ENCODE results near the gene NUAK2.
"Not testable (repeated sequence)": the region's sequence is repeated elsewhere in the genome, so short reads cannot be mapped to it uniquely, and the experiment has no call there.

NUAK2 gene

DNA sequence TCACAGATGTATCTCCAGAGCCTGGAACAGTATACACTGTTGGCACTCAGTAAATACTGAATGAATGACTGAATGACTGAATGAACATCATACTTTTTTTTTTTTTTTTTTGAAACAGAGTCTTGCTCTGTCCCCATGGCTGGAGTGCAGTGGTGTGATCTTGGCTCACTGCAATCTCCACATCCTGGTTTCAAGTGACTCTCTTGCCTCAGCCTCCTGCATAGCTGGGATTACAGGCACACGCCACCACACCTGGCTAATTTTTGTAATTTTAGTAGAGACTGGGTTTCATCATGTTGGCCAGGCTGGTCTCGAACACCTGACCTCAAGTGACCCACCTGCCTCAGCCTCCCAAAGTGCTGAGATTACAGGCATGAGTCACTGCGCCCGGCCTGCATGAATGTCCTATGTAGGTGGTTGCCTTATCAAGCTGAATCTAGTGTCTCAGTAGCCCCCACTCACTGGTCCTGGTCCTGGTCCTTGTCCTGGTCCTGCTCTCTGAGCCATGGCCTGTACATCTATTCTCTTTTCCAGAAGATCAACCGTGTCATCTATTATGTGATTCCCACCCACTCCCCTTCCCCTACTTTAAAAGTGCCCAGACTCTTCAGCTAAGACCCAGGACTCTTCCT lies 23.9 kb downstream of the NUAK2 start:
- DNase-seq, result not testable (repeated sequence)

DNA sequence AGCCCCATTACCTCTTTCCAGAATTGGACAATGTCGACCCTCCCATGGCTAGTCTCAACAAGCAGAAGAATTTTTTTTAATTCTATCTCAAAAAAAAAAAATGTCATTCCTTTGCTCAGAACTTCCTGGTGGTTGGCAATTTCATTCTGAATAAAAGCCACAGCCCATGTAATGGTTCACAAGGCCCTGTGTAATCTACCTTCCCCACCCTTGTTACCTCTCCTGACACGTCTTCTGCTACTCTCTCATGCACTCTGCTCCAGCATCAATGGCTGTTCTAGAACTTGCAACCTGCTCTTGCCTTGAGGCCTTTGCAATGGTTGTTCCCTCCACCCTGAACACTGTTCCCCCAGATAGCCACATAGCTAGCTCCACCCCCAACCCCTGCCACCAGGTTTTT lies 25.4 kb downstream of the NUAK2 start:
- DNase-seq, result no peak

DNA sequence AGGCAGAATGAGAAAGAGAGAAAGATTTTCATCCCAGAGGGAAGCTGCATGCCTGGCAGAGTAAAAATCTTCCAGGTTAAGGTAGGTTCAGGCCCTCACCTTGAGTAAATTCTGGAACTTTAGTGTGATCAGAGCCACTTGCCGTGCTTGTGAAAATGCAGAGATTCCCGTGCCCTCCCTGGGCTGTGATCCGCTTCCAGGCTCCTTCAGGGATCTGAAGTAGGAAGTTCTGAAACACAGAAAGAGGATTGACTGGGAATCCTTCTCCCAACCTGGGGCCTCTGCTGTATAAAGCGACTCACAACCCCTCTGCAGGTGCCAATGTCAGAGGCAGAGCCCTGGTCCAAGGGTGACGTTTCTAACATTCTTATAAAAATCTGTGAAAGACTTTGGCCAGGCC lies 26.6 kb downstream of the NUAK2 start:
- no peak for DNase-seq

DNA sequence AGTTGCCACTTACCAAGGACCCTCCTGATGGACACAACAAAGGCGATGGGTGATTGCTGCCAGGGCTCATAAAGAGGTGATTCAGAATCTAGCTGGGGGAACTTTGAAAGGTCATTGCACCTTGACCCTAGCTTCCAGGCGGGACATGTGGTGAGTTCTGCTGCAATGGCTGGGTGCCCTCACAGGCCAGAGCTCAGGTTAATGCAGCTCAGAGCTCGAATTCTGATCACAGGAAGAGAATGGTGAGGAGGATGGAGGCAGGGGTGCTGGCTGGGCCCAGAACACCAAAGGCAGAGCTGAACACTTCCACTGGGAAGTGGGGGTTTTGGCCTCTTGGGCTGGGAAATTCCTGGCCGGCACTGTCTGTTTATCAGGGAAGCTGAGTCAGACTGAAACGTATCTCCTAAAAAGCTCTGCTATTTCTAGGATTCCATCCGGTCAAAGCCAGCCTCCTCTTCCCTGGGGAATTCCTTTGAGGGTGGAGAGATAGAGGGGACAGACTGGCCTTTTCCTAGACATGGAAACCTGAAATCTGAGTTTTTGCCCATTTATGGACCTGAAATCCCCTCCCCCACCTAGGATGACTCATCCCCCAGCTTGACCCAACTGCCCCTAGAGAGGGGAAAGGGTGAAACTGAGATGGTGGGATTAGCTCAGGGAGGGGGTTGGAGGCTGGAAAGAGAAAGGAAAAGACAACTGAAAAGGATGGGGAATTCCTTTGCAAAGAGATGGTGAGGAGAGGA lies 27.2 kb downstream of the NUAK2 start:
- DNase-seq, result no peak

DNA sequence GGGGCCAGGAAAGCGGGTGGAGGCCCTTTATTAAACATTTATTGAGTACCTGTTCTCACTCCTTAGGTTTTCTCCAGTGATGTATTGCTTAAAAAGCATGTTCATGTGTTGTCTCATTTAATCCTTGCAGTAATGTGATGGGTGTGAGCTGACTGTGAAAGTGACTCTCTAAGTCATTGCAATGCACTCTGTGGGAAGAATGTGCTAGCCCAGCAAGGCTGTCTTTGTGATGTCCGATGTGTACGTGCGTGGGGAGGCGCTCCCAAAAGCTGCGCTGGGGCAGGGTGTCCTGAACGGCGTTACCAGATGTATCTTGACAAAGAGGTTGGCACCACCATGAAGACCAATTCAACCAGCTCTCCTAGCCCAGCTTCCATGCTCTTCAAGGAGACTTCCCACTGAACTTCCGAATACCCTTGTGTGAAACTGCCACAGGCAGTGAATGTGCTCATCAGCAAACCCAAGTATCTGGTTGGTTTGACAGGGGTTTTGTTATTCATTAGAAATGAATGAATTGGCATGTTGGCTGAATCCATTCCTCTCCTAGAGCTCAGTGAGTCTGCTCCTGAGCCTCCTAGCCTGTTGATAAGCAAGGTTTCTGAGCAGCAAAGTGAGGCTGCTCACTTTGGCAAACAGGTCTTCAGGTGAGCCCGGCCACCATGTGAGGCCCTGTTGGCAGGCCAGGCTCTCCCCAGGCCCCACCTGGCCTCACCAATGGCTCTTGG lies 28.0 kb downstream of the NUAK2 start:
- DNase-seq, result no peak

DNA sequence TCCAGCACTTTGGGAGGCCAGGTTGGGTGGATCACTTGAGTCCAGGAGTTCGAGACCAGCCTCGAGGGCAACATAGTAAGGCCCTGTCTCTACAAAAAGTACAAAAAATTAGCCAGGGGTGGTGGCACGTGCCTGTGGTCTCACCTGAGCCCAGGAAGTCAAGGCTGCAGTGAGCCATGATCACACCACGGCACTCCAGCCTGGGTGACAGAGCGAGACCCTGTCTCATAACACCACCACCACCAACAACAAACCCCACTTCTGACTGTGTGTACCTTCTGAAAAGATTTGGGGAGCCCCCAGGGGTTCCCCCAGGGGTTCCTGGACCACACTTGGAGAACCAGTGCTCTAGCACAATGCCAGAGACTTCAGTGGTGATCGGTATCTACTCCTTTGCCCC lies 29.9 kb downstream of the NUAK2 start:
- DNase-seq, result no peak

DNA sequence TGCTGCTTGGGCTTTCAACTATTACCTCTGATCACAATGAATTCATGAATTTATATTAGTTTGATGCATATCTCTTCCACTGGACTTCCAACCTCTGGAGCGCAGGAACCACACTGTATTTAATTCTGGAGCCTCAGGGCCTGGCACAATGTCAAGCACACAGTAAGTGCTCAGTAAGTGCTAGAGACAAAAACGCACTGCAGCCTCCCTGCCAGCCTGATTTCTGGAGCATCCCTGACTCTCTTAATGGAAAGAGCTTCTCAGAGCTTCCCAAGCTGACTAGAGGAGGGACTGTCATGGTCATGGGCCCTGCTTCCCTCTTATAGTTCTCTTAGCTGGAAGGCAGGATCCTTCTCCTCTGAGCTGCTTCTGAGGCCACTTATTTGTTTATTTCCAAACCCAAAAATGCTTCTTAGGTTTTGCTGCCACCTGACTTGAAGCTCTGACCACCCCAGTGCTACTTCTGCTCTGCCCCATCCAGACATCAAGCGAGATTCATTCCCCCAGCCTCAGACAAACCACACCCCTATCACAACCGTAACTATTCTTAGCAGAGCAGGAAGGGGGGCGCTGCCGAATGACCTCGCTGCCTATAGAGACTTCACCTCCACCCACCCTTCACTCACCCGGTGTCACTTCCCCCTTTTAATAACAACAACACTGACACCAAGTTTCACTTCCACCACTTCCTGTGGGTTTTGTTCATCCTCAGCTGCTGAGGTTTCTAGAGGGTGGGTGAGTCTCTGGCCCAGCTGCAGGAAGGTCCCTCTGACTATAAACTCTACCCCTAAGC lies 33.6 kb downstream of the NUAK2 start:
- DNase-seq, result peak in 8 of 14 donors; percentile 13 to 57 (median 48)

DNA sequence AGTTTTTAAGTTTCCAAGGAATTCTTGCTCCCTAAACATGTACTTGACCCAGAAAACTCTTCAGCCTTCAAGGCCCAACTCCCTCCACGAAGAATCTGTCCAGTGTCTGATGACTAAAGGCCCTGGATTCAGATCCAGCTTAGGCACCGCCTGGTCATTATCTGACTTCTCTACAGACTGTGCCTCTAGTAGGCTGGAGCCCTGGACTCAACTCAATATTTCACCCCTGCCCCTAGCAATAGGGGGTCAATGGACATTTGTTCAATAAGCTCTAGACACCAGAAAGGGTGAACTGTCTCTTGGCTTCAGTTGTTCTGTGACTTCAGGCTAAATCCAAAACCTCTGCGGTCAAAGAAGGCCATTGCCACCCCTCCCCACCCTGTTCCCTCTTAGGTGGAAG lies 34.5 kb downstream of the NUAK2 start:
- no peak for DNase-seq

DNA sequence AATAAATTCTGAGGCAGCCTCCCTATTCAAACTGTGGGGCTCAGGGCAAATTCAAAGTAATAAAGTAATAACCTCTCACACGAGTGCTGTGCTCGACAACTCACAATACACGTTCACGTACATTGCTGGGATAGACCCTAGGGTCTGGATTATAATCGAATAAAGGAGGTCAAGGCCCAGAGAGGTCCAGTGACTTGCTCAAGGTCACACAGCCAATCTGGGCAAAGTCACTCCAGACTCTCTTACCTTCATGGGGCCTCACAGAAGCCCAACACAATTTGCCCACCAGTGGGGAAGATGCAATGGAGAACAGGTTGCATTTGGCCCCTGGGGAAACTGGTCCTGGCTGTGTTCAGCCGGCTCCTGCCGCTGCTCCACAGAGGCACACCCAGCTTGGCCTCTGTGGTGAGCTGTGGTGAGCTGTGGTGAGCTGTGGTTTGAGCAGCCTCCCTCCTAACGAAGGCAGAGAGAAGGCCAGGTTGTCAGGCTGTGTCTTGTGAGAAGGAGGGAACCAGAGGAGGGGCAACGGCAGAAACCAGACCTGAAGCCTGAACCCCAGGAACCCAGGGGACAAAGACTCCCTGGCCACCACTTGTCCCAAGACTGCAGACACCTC lies 35.1 kb downstream of the NUAK2 start:
- DNase-seq, result no peak

DNA sequence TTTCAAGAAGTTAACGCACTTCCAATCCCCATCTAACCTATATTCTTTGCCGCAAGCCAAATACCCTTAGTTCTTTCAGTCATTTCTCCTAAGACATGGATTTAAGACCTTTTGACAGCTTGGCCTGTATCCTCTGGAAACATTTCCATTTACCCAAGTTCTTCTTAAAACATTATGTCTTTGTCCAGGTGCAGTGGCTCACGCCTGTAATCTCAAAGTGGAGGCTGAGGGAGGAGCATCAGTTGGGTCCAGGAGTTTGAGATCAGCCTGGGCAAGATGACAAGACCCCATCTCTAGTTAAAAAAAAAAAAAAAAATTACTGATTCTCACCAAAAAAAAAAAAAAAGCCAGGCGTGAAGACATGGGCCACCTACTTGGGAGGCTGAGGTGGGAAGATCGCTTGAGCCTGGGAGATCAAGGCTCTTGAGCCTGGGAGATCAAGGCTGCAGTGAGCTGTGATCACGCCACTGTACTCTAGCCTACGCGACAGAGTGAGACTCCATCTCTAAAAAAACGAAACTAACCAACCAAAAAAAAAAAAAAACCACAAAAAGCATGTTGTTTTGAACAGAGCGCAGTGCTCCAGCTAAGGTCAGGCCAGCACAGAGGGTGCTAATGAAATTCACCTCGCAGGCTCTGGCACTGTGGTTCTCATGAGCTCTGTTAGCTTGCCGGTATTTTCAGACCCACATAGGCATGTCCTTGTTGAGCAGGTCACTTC lies 36.0 kb downstream of the NUAK2 start:
- DNase-seq, result no peak

DNA sequence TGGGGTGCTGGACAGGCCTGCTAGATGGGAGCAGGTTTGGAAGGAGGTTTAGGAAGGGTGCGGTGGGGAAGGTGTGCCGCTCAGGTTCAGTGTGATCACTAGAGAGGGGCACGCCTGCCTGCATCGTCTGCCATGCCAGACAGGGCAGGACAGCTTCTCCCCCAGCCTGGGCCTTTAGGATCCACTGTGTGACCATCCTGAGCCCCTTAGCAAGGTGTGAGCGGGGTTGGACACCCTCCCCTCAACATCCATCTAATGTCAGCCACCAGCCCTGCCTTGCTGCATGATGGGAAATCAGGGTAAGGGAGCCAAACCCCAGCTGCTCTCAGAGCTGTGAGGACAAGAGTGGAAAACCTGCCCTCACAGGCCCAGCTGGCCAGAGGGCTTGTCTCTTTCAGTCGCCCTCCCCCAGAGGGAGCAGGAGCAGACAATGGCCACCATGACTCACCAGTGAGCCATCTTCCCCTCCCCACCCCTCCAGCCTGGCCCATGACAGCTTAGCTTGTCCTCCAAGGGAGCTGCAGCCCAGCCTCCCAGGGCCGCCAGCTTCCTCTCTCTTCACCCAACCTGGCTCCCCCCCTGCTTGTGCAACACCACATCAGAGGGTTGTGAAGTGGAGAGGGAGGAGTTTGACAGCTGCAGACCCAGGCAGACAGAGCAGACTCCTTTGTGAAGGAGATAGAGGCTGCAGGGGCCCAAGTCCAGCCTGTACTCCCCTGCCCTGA lies 37.0 kb downstream of the NUAK2 start:
- peak in 11 of 14 donors; percentile 57 to 98 (median 84) for DNase-seq

DNA sequence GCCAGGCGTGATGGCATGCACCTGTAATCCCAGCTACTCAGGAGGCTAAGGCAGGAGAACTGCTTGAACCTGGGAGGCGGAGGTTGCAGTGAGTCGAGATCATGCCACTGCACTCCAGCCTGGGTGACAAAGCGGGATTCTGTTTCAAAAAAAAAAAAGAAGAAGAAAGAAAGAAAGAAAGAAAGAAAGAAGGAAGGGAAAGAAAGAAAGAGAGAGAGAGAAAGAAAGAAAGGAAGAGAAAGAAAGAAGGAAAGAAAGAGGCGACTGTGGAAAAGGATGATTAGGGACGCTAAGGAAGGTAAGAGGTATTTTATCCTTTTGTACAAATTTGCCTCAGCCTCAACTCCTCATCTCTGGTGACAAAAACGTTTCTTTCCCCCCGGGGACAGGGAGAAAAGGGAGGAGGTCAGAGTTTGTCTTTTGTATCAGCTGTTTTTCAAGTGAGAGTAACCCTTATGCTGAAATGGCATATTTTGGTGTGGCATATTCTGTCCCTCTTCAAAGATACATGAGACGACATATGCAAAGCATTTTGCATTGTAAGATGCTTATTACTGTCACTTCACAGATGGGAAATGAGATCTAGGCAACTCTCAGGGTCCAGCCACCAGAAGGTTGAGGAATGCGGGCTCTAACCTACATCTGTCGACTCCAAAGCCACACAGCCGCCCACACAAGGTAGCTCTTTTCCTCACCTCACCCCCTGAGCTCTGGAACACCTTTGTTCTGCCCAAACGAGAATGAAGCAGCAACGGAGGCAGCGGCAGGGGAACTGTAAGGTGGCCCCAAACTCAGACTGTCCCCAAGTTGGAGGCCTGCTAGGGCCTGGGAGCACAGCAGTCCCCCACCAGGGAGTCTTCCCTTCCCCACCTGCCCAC lies 38.0 kb downstream of the NUAK2 start:
- no peak for DNase-seq

DNA sequence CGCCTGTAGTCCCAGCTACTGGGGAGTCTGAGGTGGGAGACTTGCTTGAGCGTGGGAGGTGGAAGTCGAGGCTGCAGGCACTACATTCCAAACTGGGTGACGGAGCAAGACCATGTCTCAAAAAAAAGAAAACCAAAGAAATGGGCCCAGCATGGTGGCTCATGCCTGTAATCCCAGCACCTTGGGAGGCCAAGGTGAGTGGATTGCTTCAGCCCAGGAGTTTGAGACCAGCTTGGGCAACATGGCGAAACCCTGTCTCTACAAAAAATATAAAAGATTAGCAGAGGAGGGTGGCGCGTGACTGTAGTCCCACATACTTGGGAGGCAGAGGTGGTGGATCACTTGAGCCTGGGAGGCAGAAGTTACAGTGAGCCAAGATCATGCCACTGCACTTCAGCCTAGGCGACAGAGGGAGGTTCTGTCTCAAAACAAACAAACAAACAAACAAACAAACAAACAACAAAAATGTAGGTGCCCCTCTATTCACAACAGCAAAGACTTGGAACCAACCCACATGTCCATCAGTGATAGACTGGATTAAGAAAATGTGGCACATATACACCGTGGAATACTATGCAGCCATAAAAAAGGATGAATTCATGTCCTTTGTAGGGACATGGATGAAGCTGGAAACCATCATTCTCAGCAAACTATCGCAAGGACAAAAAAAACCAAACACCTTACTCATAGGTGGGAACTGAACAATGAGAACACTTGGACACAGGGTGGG lies 40.7 kb downstream of the NUAK2 start:
- not testable (repeated sequence) for DNase-seq

DNA sequence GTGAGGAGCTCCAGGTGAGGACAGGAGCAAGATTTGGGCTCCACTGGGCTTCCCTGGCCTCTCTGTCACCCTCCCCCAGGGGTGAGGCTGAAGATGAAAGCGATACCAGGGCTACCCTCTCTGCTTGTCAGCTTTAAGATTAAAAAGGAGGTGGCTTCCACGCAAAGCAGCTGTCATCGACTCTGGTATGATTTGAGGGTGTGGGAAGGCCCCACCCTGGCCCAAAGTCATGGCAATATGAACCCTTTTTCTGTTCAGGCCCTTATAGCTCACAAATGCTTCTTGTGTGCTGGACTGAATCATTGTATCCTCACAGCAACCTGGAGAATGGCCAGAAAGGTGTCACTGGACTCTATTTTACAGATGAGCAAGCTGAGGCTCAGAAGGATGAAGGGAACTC lies 41.6 kb downstream of the NUAK2 start:
- no peak for DNase-seq

DNA sequence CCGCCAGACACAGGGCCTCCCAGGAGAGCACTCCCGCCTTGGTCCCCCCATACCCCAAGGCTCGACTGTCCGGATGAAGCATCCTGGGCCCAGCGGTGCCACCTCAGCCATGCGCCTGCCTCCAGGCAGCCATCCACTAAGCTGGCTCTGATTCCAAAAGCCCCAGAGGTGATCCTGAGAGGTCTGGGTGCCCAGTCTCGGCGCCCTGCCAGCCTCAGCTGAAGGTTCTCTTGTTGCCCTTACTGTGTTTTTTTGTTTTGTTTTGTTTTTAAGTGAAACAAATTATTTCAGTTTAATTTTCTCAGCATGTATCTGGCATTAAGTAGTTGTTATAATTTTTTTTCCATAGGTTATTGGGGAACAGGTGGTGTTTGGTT lies 44.9 kb downstream of the NUAK2 start:
- no peak for DNase-seq

DNA sequence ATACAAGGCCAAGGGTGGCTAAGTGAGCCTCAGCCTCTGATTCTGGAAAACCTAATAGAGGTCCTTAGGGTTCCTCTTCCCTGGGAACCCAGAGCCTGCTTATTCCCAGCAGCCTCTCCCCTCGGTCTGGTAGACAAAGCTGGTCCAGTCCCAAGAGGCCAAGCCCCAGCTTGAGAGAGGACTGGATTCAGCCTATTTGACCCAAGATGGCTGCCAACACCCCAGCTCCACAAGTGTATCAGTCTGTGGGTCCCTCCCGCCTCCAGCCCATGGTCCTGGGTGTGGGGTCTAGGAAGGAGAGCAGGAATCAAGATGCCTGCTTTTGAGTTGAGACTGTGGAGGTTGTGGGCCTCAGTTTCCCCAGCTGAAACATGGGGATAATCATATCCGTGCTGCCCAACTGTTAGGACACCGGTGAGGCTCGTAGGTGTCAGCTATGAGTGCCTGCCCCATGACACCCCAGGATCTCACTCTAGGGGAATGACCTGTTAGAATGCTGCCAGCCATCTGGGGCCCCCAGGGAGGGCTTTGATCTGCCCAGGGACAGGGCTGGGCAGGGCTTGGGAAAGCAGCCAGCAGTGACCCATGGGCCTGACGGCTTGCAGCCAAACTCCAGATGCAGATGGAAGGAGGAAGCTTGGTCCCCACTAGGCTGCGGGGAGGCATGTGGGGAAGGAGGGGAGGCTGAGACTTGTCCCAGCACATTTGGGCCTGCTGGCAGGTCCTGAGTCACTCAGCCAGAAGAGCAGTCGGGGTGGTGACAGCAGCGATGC lies 45.4 kb downstream of the NUAK2 start:
- DNase-seq, result peak in 2 of 14 donors; percentile 26 to 55

DNA sequence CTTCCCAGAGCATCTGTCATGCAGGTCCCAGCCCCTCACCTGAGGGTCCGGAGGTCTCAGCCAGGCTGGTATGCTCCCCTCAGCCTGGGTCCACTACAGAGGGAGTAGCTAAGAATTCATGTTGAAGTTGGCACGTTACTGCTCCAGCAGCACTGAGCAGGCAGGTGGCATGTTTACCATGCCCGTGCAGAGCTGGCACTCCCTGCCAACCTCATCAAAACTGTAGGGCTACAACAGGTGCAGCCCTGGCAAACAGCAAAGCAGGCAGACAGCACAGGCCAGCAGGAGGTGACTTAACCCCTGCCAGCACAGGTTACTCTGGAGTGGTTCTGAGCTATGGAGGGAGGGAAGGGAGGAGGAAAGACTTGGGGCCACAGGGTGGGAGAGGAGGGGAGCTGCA lies 46.4 kb downstream of the NUAK2 start:
- peak in 2 of 14 donors; percentile 38 to 96 for DNase-seq

DNA sequence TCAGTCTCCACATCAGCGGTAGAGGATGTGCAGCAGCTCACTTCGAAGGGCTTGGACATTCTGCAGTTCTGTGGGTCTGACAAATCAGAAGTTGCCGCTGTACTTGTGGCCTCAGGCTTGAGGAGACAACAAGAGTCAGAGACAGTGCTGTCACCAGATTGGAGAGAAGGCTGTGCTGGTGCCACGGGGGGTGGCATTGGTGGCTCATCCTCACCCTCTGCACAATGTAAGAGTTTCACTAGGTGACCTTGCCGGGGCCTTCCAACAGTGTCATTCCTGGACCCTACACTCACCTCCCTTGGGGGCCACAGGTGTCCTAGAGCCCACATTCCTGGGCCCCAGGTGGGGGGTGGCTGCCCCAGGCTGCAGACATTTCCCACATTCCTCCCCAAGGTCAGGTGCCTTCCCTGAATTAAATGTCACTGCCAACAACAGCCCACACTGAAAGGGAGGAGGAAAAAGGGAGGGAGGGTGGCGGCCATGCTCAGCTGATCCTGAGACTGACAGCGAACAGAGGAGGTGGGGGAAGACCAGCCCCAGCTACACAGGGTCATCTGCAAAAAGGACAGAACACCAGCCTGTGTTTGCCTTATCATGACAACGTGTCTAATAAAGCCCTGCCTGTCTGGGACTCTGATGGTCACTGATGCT lies 47.4 kb downstream of the NUAK2 start:
- DNase-seq, result no peak
